NCI-H2196 (cell line): ENCODE data around the gene PTK6.

Source experiments
- DNase-seq: peaks from one replicate; lab custom pipeline; 2025; ENCODE audit not compliant: unreplicated experiment; lab: John Stamatoyannopoulos, UW

The PTK6 gene

GRCh38 chr20:63532449-63532971, 4.7 kb downstream of the PTK6 start:
- no peak for DNase-seq

- DNase-seq: no peak
Observed at GRCh38 chr20:63531686-63532448, 5.3 kb downstream of the PTK6 start.

GRCh38 chr20:63530788-63531160, 6.4 kb downstream of the PTK6 start:
- DNase-seq: no peak

- no peak for DNase-seq
Observed at GRCh38 chr20:63529861-63530787, 7.1 kb downstream of the PTK6 start.

- no peak for DNase-seq
Observed at GRCh38 chr20:63529180-63529860, 7.9 kb downstream of the PTK6 start.

- no peak for DNase-seq
Observed at GRCh38 chr20:63527184-63527583, 10.0 kb downstream of the PTK6 start.

GRCh38 chr20:63525971-63526370, 11.2 kb downstream of the PTK6 start:
- DNase-seq: no peak

- DNase-seq: no peak
Observed at GRCh38 chr20:63525185-63525584, 12.0 kb downstream of the PTK6 start.

GRCh38 chr20:63522981-63523611, 14.1 kb downstream of the PTK6 start:
- DNase-seq: no peak

GRCh38 chr20:63522091-63522868, 14.9 kb downstream of the PTK6 start:
- DNase-seq: no peak

GRCh38 chr20:63521602-63522001, 15.6 kb downstream of the PTK6 start:
- no peak for DNase-seq

GRCh38 chr20:63520934-63521601, 16.1 kb downstream of the PTK6 start:
- DNase-seq: peak; percentile 77

GRCh38 chr20:63520504-63520933, 16.7 kb downstream of the PTK6 start, which contains the start of gene PPDPF:
Gene PPDPF (plus strand): TSS chr20:63520765. CDS start chr20:63521309, 544 bp downstream.
- peak; percentile 81 for DNase-seq

- DNase-seq: peak; percentile 61
Observed at GRCh38 chr20:63519668-63520503, 17.3 kb downstream of the PTK6 start.

- DNase-seq: no peak
Observed at GRCh38 chr20:63518946-63519667, 18.1 kb downstream of the PTK6 start.

GRCh38 chr20:63518351-63518861, 18.8 kb downstream of the PTK6 start:
- DNase-seq: no peak
